ENCODE results near the gene ITM2B. TPM values are rescaled to one million over a fixed set of nuclear protein-coding genes. Genes with fewer than 3 reads are reported as not detected.
A peak's percentile ranks its signal among the peaks of the same experiment; 100 is the strongest.

The ITM2B gene
- total RNA-seq, 1 donor from 2014 or later = 462 TPM

DNA sequence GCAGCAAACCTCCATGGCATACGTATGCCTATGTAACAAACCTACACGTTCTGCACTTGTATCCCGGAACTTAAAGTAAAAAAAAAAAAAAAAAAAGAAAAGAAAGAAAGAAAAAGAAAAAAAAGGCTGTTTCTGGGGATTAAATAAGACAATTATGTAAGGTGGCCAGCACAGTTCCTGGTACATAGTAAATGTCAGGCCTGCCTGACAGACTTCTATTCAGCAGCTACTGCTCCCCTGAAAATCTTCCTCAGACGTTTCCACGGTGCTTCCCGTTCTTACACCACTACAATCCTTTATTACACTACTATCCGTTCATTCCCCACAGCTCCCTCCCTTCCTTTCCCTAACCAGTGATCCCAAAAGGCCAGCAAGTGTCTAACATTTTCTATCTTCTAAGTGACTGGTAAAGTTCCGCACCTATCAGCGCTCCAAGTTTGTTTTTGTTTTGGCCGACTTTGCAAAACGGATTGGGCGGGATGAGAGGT, 69.9 kb downstream of the ITM2B start:
- peak; percentile 18 for DNase-seq (ENCODE audit: extremely low read depth, low read depth, low spot score)

DNA sequence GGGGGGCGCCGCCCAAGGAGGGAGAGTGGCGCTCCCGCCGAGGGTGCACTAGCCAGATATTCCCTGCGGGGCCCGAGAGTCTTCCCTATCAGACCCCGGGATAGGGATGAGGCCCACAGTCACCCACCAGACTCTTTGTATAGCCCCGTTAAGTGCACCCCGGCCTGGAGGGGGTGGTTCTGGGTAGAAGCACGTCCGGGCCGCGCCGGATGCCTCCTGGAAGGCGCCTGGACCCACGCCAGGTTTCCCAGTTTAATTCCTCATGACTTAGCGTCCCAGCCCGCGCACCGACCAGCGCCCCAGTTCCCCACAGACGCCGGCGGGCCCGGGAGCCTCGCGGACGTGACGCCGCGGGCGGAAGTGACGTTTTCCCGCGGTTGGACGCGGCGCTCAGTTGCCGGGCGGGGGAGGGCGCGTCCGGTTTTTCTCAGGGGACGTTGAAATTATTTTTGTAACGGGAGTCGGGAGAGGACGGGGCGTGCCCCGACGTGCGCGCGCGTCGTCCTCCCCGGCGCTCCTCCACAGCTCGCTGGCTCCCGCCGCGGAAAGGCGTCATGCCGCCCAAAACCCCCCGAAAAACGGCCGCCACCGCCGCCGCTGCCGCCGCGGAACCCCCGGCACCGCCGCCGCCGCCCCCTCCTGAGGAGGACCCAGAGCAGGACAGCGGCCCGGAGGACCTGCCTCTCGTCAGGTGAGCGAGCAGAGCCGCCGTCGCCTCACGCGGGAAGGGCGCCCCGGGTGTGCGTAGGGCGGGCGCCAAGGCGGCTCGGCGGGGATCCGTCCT, 70.5 kb downstream of the ITM2B start, which contains the start of gene RB1:
RB1 (plus strand) TSS at position 393 of the 784 bp plus-strand sequence; CDS start at position 555, 162 bp downstream.
- DNase-seq (ENCODE audit: extremely low read depth, low read depth, low spot score) = peak; percentile 44

DNA sequence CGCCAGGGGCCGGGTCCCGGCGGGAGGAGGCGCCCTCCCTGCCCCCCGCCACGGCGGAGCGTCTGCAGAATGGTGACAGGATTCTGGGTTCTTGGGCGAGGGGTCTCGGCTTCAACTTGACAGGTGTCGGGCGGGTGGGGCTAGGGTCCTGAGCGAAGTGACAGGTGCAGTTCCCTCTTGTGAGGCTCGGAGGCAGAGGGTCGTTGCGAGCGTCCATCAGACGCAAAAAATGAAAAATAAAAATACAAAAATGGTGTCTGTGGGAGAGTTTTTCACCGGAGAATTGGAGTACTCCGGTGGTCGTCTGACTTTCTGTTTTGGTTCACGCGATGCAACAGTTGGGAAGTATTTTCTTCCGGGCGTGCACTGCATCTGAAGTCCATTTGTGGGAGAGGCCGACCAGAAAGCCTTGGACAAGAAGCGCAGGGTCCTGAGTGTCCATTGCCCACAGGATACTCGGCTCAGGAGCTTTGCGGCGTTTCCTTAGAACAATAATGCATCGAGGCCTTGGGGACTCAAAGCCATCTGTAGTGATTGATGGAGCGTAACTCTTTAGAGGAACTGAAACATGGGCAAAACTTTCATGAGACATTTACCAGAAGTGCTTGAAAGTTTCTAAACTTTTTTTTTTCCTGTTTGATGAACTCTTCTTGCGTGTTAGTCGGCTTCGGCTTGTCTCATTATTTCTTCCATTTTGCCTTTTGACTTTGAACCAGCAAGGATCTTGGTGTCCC, 71.3 kb downstream of the ITM2B start:
- peak; percentile 22 for DNase-seq (ENCODE audit: extremely low read depth, low read depth, low spot score)

DNA sequence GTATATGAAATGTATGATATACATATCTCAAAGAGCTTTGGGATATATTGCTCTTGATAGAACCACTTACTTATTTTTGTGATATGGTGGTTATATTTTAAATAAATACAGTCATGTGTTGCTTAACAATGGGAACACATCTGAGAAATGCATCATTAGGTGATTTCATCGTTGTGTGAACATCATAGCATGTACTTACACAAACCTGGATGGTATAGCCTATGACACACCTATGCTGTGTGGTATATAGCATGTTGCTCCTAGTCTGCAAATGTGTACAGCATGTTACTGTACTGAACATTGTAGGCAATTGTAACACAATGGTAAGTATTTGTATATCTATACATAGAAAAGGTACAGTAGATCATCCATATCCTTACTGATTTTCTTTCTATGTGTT, 78.2 kb downstream of the ITM2B start:
- DNase-seq (ENCODE audit: extremely low read depth, low read depth, low spot score) = no peak

DNA sequence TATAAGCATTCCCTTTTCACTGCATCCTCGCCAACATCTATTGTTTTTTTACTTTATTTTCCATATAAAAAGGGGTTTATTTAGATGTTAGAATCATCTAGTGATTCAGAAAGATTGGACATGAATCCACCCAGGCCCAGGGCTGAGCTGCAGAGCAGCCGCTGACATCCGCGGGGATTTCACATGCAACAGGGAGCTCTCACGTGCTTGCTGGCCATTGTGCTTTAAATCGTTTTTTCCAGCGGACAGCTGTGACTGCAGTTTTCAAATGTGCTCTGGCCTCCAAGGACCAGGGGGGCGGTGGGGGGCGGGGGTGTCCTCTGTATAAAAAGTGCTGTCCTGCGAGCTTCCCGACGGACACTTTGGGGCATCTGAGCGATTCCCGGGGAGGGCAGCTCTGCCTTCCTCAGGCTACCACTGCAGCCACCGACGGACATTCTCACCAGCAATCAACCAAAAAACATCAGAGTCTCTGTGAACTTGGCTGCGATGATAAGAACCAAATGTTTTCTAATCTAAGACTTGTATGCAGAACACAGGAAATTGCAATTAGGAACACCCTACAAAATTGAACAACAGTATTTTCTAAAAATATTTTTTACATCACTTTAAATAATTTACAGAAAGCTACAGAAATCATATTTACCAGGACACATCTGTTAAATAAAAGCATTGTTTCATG, 83.1 kb downstream of the ITM2B start:
- DNase-seq (ENCODE audit: extremely low read depth, low read depth, low spot score) = no peak

DNA sequence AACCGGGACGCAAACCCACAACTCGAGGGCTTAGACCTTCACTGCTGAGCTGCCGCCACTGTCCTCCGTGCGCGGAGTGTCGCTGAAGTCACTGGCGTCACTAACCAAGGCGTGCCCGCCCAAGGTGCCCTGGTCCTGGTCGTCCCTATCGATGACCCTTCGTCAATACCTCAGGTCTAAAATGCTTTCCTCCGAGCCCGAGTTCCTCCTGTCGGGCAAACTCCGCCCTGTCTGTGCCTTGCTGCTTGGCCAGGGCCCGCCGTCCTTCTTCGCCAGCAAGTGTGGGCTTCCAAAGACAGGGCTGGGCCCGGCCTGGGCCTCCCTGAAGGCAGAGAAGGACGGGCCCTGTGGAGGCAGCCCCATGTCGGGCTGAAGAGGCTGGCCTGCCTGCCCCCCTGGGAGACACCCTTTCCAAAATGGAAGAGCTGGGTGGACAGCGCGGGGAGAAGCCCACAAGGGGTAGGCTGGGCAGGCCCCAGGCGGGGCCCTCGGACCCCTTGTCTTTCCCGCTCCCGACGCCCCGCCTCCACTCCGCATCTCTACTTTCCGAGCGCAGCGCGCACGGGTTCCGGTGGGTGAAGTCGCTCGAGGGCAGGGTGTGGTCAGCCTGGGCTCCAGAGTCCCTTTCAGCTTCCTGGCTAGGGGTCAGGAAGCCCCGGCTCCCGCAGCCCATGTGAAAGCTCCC, 84.0 kb downstream of the ITM2B start:
- DNase-seq (ENCODE audit: extremely low read depth, low read depth, low spot score) = no peak

DNA sequence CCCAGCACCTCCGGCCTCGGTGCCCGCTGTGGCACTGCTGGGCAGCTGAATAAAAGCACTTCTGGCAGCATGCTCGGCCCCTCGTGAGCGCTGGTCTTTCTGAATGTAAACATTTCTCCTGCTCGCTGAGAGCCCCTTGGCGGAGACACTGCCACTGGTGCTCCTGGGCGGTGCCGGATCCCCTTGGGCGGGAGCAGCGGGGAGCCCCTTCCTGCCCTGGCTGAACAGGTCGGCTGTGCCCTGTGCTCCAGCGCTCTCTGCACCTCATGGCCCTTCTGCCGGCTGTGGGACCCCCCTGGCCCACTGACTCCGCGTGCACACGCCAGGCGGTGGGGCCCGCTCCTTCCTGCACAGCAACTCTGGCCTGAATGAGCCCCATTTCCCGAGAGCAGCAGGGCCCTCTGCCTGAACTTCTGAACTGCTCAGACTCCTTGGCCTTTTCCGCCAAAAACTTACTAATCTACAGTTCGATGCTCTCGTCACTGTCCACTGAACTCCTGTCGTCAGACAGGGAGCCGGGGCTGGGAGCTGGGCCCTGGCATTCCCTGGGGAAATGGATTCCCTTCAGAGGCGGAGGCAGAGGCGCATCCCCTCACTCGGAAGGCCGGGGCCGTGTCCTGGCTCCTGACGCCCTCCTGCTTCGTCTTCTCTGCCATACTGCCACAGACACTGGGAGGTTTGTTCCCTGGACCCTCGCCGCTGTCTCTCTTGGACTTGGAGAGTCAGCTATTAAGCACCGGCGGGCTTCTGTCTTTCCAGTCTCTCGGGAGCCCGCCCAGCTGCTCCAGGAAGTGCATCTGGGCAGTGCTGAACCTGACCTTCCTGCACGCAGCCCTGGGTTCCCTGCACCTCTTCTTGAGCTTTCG, 84.7 kb downstream of the ITM2B start:
- no peak for DNase-seq (ENCODE audit: extremely low read depth, low read depth, low spot score)

DNA sequence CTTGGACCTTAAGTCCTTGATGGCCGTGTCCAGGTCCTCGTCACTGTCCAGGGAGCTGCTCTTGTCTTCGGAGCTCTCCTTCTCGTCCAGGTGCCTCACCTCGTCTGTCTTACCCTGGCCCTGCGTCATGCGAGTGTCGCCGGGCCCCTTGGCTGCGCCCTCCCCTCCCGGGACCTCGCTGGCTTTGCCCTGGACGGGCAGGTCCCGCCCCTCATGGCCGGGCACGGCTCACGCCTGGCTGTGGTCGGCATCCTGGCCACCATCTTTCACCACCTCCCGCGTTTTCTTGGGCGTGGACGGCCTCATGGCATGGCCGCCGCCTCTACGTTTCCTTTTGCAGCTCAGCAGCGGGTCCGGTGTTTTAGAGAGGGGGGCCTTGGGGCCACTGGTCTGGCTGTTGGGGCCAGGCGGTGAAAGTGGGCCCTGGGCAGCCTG, 85.4 kb downstream of the ITM2B start:
- DNase-seq (ENCODE audit: extremely low read depth, low read depth, low spot score) = no peak

DNA sequence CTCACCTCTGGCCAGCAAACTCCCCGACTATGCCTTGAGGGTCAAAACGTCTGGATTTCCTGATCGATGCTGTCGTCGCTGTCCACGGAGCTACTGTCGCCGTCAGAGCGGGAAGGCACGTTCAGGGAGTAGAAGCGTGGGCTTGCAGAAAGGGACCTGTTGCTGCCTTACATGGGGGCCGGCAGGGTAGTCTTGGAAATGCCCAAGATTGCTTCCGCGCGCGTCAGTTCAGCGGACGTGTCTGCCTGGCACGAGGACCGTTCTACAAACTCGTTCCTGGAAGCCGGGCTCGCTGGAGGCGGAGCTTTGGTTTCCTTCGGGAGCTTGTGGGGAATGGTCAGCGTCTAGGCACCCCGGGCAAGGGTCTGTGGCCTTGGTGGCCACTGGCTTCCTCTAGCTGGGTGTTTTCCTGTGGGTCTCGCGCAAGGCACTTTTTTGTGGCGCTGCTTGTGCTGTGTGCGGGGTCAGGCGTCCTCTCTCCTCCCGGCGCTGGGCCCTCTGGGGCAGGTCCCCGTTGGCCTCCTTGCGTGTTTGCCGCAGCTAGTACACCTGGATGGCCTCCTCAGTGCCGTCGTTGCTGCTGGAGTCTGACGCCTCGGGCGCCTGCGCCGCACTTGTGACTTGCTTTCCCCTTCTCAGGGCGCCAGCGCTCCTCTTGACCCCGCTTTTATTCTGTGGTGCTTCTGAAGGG, 86.0 kb downstream of the ITM2B start:
- no peak for DNase-seq (ENCODE audit: extremely low read depth, low read depth, low spot score)

Other genes starting within 250 kb of the ITM2B start
- 25.3 and 27.9 TPM in 2 replicates for gene SUCLA2, start 231.9 kb upstream of the ITM2B start, total RNA-seq
- 7.9 TPM in 2 replicates for gene NUDT15, start 195.5 kb upstream of the ITM2B start, total RNA-seq
- gene MED4, start 138.1 kb upstream of the ITM2B start, total RNA-seq = 22.9 and 26.3 TPM in 2 replicates
- 31.2 and 47.0 TPM in 2 replicates for gene RB1, start 70.5 kb downstream of the ITM2B start, total RNA-seq
- gene LPAR6, start 179.9 kb downstream of the ITM2B start, total RNA-seq = 10.2 and 18.7 TPM in 2 replicates

Data from glomerular endothelial cell (primary cell).